ENCODE data around the gene RRP15. TPM values are rescaled to one million over a fixed set of nuclear protein-coding genes. Genes with fewer than 3 reads are reported as not detected.

Gene RRP15
- 10 to 100 TPM; 24.9 to 33.6 (median 30.5) TPM for total RNA-seq (2021; fragmentation: NEBNext Ultra II Directional; extraction: Animal tissue kit (Norgen Biotek cat#: 25700))
- long read RNA-seq, full-length matches to known transcripts, result 19 of 39 reads
- long read RNA-seq, partial matches to known transcripts, result 3 of 39 reads
- long read RNA-seq, other reads (novel, unspliced or antisense), result 17 of 39 reads

DNA sequence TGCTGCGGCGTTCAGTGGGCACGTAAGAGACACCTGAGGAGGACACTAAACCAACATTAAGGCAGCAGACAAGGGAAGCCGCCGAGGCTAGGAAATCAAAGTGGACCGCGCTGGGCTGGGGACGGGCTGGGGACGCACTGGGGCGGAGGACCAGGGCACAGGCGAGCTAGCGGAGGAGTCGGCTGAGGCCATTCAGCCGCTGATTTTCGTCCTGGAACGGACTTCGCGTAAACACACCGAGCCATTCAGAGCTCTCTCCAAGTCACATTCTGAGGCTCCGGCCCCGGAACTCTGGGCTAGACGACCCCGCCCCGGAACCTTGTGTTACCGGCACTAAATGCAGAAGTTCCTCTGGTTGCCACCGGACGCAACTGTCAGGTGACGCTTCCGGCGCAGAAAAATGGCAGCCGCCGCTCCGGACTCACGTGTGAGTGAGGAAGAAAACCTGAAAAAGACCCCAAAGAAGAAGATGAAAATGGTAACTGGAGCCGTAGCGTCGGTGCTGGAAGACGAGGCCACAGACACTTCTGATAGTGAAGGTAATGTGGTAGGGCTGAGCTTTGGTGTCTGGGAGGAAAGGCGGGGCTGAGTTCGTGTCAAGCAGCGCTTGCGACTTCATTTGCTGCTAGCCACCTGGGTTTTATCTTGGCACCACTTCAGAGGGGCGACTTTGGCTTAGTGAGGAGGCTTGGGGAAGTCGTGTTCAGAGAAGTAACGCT lies at the start of gene RRP15:
RRP15 (plus strand) TSS at position 377 of the 719 bp plus-strand sequence; CDS start at position 401, 24 bp downstream.
- Mint-ChIP-seq H3K4me1 (ENCODE audit: low read depth) (peaks cover 27% of the 10 kb centered on the region), H3K27me3 (ENCODE audit: insufficient read depth) (no peaks in the 10 kb centered on the region; the same call in 1 of the 2 replicates), H3K27ac (peak within 1 kb of the TSS; percentile 85), H3K4me3 (peak within 1 kb of the TSS; percentile 97), H3K36me3 (ENCODE audit: low read depth) (no peaks in the 10 kb centered on the region), H3K9me3 (no peaks in the 10 kb centered on the region)
- peak; percentile 85 for DNase-seq
- TF ChIP-seq, protein P1, sequence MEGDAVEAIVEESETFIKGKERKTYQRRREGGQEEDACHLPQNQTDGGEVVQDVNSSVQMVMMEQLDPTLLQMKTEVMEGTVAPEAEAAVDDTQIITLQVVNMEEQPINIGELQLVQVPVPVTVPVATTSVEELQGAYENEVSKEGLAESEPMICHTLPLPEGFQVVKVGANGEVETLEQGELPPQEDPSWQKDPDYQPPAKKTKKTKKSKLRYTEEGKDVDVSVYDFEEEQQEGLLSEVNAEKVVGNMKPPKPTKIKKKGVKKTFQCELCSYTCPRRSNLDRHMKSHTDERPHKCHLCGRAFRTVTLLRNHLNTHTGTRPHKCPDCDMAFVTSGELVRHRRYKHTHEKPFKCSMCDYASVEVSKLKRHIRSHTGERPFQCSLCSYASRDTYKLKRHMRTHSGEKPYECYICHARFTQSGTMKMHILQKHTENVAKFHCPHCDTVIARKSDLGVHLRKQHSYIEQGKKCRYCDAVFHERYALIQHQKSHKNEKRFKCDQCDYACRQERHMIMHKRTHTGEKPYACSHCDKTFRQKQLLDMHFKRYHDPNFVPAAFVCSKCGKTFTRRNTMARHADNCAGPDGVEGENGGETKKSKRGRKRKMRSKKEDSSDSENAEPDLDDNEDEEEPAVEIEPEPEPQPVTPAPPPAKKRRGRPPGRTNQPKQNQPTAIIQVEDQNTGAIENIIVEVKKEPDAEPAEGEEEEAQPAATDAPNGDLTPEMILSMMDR (IDR thresholded peaks at IDR 0.05), result no peak; the same call in 1 of the 2 replicates

GRCh38 chr1:218242171-218242570 lies 42.9 kb upstream of the RRP15 start:
- TF ChIP-seq, protein P1 (IDR thresholded peaks at IDR 0.05), result no peak
- H3K4me3 Mint-ChIP-seq, result no peak overlapping the region
- H3K27me3 Mint-ChIP-seq (ENCODE audit: insufficient read depth), result no peaks in the 10 kb centered on the region; the same call in 1 of the 2 replicates
- DNase-seq, result no peak
- no peak overlapping the region for H3K27ac Mint-ChIP-seq
- H3K4me1 Mint-ChIP-seq (ENCODE audit: low read depth), result no peaks in the 10 kb centered on the region
- H3K36me3 Mint-ChIP-seq (ENCODE audit: low read depth), result no peaks in the 10 kb centered on the region
- H3K9me3 Mint-ChIP-seq, result no peaks in the 10 kb centered on the region

- no peak for DNase-seq
- no peaks in the 10 kb centered on the region for H3K9me3 Mint-ChIP-seq
- no peak overlapping the region for H3K4me3 Mint-ChIP-seq
- no peaks in the 10 kb centered on the region for H3K36me3 Mint-ChIP-seq (ENCODE audit: low read depth)
- no peak overlapping the region for H3K27ac Mint-ChIP-seq
- H3K27me3 Mint-ChIP-seq (ENCODE audit: insufficient read depth), result peaks cover 1% of the 10 kb centered on the region
- TF ChIP-seq, protein P1 (IDR thresholded peaks at IDR 0.05), result no peak
- no peaks in the 10 kb centered on the region for H3K4me1 Mint-ChIP-seq (ENCODE audit: low read depth)
Observed at GRCh38 chr1:218247339-218247738, 37.8 kb upstream of the RRP15 start.

DNA sequence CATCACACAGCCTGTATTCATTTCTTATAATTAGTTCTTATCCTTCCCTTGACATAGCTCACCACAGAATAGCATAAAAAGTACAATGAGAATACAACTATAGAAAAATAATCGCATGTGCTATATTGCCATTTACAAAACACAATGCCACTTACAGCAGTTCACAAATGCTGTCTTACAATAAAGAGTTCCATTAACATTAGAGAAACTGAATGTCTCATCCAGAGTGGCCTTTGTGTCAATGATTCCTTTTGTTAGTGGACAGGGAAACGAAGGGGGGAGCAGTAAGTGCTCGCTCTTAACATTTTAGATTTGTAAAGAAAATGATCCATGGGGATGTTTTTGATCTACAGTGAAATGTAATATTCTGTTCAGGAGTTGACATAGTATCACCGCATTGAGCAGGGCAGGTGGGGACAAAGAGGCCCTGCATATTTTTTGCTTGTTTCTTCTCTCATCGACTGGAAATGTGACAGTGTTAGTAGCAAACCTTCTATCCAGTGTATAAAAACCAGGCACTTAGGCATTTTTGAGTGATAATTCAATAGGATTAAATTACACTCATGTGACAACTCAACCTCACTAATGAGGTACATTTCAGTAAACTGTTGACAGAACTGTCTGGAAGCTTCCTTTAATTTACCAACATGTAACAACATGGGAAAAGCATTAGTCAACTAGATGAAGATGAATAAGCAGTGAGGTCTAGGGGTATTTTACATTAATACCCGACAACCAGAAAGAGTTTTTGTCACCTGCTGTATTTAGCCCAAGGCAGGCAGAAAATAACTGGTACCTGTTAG lies 35.6 kb upstream of the RRP15 start:
- no peak overlapping the region for H3K27ac Mint-ChIP-seq

DNA sequence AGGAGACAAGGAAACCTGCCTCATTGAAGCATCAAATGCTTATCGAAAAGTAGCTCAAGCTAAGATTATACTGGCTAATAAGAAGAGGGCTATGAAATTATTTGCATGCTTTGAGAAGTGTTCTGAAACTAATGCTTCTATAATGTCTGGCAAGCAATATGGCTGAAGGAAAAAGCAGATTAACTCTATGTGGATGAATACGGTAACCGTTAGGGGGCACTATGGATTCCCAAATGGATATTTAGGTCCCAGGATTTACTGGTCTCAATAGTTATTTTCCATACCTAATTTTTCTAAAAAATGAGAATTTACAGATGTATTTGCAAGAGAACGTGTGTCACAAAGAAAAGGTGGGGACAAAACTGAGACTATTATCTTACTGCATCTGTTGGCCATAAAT lies 34.6 kb upstream of the RRP15 start:
- no peaks in the 10 kb centered on the region for H3K36me3 Mint-ChIP-seq (ENCODE audit: low read depth)
- H3K9me3 Mint-ChIP-seq, result no peaks in the 10 kb centered on the region
- TF ChIP-seq, protein P1 (IDR thresholded peaks at IDR 0.05), result peak; percentile 41; the same call in 1 of the 2 replicates
- peaks cover 1% of the 10 kb centered on the region for H3K27me3 Mint-ChIP-seq (ENCODE audit: insufficient read depth)
- DNase-seq, result no peak
- no peak overlapping the region for H3K4me3 Mint-ChIP-seq
- no peaks in the 10 kb centered on the region for H3K4me1 Mint-ChIP-seq (ENCODE audit: low read depth)
- no peak overlapping the region for H3K27ac Mint-ChIP-seq

More for the DNA sequence above, 35.6 kb upstream of the RRP15 start:
- TF ChIP-seq, protein P1 (IDR thresholded peaks at IDR 0.05), result no peak
- no peak for DNase-seq
- Mint-ChIP-seq H3K36me3 (ENCODE audit: low read depth) (no peaks in the 10 kb centered on the region), H3K27me3 (ENCODE audit: insufficient read depth) (peaks cover 1% of the 10 kb centered on the region), H3K4me1 (ENCODE audit: low read depth) (no peaks in the 10 kb centered on the region), H3K9me3 (no peaks in the 10 kb centered on the region), H3K4me3 (no peak overlapping the region)
